Smooth muscle cell of the brain vasculature (primary cell): ENCODE results near the gene CEP63.
A peak's percentile ranks its signal among the peaks of the same experiment; 100 is the strongest.
"Not testable (repeated sequence)": the region's sequence is repeated elsewhere in the genome, so short reads cannot be mapped to it uniquely, and the experiment has no call there.

Experiments
- DNase-seq: peaks from one replicate; pipeline ENCODE4 v3.0.0-alpha.2; 2012; ENCODE audit warnings: low read depth, low spot score

Gene CEP63

GRCh38 chr3:134576426-134576825, 90.6 kb downstream of the CEP63 start:
- DNase-seq, result no peak

- DNase-seq, result no peak
These were observed 91.0 kb downstream of the CEP63 start for GRCh38 chr3:134576831-134577230.

- DNase-seq, result no peak
These were observed 93.3 kb downstream of the CEP63 start for GRCh38 chr3:134579141-134579665.

GRCh38 chr3:134590766-134591165, 104.9 kb downstream of the CEP63 start:
- DNase-seq, result no peak

DNA sequence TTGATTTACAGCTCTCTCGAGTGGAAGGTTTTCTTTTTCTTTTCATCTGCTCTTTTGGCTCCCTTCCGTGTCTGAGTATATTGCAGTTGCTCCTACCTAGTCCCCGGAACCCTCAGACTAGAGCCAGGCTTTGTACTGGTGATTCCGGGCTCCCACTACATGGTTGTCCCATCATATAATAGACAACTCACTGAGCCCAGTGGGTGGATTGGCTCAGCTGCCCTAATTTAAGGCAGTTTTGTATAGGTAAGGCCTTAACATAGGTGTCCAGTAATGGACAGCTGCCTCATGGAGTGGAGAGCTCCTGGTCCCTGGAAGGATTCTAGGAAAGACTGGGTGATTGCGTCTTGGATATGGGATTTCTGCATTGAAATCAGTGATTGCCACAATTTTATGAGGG, 106.9 kb downstream of the CEP63 start:
- no peak for DNase-seq

GRCh38 chr3:134594331-134594741, 108.5 kb downstream of the CEP63 start:
- DNase-seq, result no peak

- DNase-seq, result not testable (repeated sequence)
These were observed 109.1 kb downstream of the CEP63 start for GRCh38 chr3:134594986-134595385.

GRCh38 chr3:134597390-134597970, 111.6 kb downstream of the CEP63 start:
- no peak for DNase-seq

DNA sequence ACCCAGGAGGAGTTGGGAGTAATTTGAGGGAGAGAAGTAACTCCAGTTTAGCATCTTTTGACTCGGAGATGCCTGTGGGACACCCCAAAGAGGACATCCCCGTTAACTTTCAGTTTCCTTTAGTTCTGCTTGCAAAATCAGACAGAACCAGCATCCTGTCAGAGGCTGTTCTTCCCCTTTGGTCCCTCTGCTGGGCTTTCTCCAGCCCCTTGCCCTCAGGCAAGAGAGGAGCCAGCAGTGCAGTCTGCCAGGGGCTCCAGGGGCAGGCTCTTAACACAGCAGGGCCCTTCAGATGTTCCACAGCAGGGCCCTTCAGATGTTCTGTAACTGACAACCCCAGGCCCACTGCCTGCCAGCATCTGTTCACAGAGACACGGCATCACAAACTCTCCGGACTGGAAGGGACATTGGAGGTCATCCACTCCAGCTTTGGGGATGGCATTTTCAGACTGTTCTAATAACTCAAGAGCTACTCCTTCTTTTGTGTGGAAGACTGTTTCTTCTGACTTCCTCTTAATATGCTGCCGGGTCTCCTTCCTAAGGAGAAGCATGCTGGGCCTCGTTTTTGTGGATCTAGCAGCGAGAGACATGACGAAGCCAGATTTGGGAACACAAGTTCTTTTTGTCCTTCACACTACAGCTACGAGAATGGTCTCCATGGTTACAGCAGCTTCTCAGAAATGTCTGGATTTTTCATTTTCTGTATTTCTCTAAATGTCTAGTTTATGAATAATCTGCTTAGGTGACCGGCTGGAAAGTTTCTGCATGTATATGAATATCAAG, 113.1 kb downstream of the CEP63 start:
- DNase-seq, result no peak

GRCh38 chr3:134600206-134600605, 114.3 kb downstream of the CEP63 start:
- DNase-seq, result no peak

DNA sequence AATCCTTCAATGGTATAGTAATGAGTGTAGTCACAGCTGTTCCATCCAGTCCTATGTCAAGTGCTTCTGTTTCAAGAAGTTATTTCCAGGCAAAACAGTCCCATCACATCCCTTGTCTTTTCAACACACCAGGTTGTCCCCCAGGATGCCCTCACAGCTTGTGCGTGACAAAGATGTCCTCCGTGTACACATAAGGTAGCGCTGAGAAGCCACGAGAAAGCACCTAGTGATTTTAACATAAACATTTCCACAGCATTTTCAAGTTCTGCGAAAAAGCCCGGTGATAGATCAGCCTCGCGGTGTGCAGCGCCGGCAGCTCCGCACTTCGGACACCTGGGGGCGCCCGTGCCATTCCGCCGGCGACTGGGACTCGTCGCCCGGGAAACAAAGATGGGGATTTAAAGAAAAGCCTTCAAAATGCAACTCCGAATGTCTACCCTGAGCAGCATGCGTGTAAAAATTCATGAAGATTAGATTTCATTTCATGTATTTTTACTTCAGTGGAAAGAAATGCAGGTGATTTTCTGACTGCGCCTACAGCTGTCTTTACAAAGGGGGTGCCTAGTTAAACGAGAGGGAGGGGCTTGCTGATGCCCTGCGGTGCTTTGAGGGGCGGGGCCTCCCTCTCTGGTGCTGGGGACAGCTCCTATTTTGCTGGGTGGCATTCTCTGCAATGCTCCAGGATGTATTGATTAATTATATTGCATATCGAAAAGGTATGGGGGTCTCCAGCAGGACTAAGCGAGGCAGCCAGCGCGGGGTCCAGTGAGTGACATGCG, 115.0 kb downstream of the CEP63 start:
- peak; percentile 57 for DNase-seq

- no peak for DNase-seq
These were observed 115.9 kb downstream of the CEP63 start for GRCh38 chr3:134601539-134602439.

- DNase-seq, result no peak
These were observed 116.6 kb downstream of the CEP63 start for GRCh38 chr3:134602440-134602814.

- no peak for DNase-seq
These were observed 117.6 kb downstream of the CEP63 start for GRCh38 chr3:134603480-134603879.

DNA sequence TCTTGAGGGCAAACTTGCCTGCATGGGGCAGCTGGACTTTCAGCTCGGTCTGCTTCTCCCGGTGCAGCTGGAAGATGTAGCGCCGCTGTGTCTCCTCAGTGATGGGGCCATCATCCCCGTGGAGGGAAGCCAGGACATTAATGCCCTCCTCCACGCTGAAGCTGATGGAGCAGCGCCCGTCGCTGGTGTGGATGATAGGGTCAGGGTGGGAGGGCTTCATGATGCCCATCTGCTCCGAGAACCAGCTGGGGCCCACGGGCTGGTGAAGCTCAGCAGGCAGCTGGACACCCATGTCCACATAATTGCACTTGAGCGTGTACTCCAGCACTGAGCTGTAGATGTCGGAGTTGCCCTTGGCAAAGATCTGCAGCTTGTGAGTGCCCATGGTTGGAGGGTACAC, 118.1 kb downstream of the CEP63 start:
- DNase-seq, result no peak

DNA sequence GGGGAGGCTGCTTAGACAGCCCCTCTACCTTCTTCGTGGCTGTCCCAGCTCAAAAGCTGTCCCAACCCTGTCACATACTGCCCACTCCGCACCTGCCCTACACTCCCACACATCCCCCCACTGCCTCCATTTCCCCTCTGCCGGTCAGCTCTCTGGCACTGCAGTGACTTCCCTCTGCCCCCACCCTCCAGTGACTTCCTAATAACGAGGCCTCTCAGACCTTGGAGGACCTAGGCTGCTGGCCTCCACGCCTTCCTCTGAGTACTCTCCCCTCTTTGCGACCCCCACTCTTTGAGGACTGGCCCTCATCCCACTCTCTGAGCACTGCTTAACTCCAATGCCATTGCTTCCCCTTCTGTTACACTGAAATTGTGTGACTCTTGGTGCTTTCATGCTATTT, 119.7 kb downstream of the CEP63 start:
- no peak for DNase-seq

DNA sequence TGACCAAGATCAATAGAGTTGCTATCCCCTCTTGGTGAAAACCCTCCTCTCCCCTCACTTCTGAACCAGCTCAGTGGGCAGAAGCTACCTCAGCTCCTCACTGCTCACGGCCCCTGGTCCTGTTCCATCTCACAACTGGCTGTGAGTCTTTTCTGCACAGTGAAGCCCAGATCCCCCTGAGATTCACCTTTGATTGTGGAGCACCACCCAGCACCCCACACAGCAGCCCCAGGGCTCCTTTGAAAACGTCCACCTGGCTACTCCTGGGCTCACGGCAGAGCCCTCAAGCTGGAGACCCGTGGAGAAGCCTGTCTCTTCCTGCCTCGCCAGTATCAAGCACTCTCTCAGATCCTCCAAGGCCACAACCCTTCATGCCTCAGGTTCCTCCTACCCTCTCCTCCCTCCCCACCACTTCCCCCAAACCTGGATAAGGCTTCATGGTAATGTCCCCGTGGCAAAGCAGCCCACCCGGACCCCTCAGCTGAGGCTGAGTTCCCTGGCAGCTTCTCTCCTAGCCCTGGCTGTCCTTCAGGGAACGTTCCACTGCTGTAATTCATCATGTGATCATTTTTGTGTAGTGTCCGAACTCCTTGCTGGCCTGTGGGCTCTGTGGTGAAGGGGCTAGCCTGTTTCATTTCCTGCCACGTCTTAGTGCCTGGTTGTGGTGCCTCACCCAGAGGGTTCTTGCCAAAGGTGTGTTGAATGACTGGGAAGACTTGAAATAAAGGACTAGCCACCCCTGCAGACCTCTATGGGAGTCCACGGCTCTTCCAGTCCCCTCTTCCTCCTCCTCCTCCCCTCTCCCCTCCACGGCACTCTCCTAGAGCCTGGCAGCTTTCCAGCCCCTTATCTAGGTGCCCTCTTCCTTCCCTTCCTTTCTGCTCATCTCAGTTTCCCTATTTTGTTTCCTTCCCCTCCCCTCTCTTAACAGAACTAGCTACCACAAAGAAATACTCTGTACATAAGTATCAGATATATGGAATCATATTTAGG, 120.5 kb downstream of the CEP63 start:
- DNase-seq, result no peak

- DNase-seq, result no peak
These were observed 121.5 kb downstream of the CEP63 start for GRCh38 chr3:134607054-134608022.
